ENCODE data around the gene MYH15. TPM values are rescaled to one million over a fixed set of nuclear protein-coding genes. Genes with fewer than 3 reads are reported as not detected.
A peak's percentile ranks its signal among the peaks of the same experiment; 100 is the strongest.

Gene MYH15
- total and polyA plus RNA-seq, 10 of the 15 experiments (the other 5 are each of a cell fraction or from before 2014, with no cell fraction given), result 0.05 to 0.27 (median 0.09) TPM; not detected in 1

DNA sequence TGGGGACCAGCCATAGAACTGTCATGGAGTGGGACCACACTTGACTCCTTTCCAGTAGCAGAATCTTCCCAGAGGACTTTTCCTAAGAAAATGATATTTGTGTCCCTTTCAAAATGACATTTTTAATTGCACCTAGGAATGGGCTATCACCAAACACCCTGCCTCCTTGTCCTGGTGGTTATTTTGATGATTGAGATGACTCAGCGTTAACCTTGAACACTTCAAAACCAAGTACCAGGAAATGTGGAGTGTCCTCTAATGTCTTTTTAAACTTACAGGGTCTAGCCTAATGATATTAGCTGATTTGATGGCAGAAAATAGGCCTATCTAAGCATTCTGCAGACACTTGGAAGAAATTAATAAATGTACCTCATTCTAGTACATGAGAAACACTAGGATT is 123.3 kb downstream of the MYH15 start:
- 95% methylated on average over 1 of the region's 1 CpG for WGBS (ENCODE audit: insufficient coverage, insufficient replicate concordance, low lambda C conversion rate, missing lambda C conversion rate)
- H3K36me3 ChIP-seq (ENCODE audit: control insufficient read depth in 2 of 2, insufficient read depth in 2 of 2, low read length in 1 of 2), result no peaks in the 10 kb centered on the region
- POLR2A ChIA-PET, result no interaction called here
- H3K79me2 ChIP-seq (ENCODE audit: control insufficient read depth, insufficient read depth, low read length), result no peaks in the 10 kb centered on the region
- RAD21 ChIA-PET (ENCODE audit: unreplicated experiment), result interaction anchor here (1.1 to 2.9 kb wide), 3 partner anchors 18 to 262 kb away, joined by 3 to 17 read pairs (median 7); no protein-coding TSS in a partner anchor
- H2AFZ ChIP-seq (ENCODE audit: control insufficient read depth, low read depth, low read length), result no peak overlapping the region
- CTCF ChIA-PET, result interaction anchor here (1.5 kb wide), 1 partner anchor 18 kb away, joined by 7 read pairs; no protein-coding TSS in a partner anchor
- TF ChIP-seq NFYA (IDR thresholded peaks at IDR 0.05; ENCODE audit: borderline replicate concordance, low read depth, low read length) (no peak), MTA3 (IDR thresholded peaks at IDR 0.05; ENCODE audit: borderline replicate concordance, low read length) (no peak), TCF7 (IDR thresholded peaks at IDR 0.05; ENCODE audit: borderline replicate concordance) (no peak), CHD4 (IDR thresholded peaks at IDR 0.05) (no peak), SKIL (IDR thresholded peaks at IDR 0.05; ENCODE audit: low read depth, poor library complexity, severe bottlenecking) (no peak), SP1 (IDR thresholded peaks at IDR 0.05; ENCODE audit: low read depth, low read length) (no peak), BCLAF1 (IDR thresholded peaks at IDR 0.05) (no peak), BCL11A (IDR thresholded peaks at IDR 0.05; ENCODE audit: low read depth, low read length) (no peak), IKZF2 (IDR thresholded peaks at IDR 0.05) (0 out of 4 replicates have a peak, but pooled peaks of 1 of the 2 experiments have one; percentile 19), RUNX3 (IDR thresholded peaks at IDR 0.05; ENCODE audit: low read length) (peak; percentile 34; the same call in 1 of the 2 replicates), RAD51 (IDR thresholded peaks at IDR 0.05) (no peak), ATF3 (IDR thresholded peaks at IDR 0.05; ENCODE audit: borderline replicate concordance, extremely low read depth, low read depth, low read length) (no peak), HCFC1 (IDR thresholded peaks at IDR 0.05; ENCODE audit: low read length) (no peak)
- H3K9ac ChIP-seq (ENCODE audit: control insufficient read depth, insufficient read depth, low read length), result no peak overlapping the region
- in situ Hi-C loops (cut with MboI), result no loop called here
- no TSS peak for BruUV-seq (replicated peaks)
- H3K27ac ChIP-seq (ENCODE audit: control insufficient read depth, insufficient read depth), result no peak overlapping the region
- H3K4me1 ChIP-seq (ENCODE audit: control insufficient read depth, insufficient read depth, low read length), result peaks cover 33% of the 10 kb centered on the region
- peak; percentile 14; the same call in 2 of the 3 replicates for ATAC-seq
- no peaks in the 10 kb centered on the region for H3K27me3 ChIP-seq (replicated peaks in 1 of 2; ENCODE audit: control insufficient read depth in 2 of 2, insufficient read depth in 2 of 2, low read length in 1 of 2)
- DNase-seq (ENCODE audit: low read depth, low spot score), result no peak
- SMC1A ChIA-PET (ENCODE audit: uncharacterized antibody, unreplicated experiment), result interaction anchor here (1.2 to 7.0 kb wide), 4 partner anchors 16 to 401 kb away, joined by 3 to 59 read pairs (median 8); no protein-coding TSS in a partner anchor
- no peak for FAIRE-seq
- intact Hi-C loops (cut with micrococcal nuclease; ENCODE audit: unreplicated experiment), result loop anchor here (5.0 kb wide), 2 partner anchors 95 to 300 kb away; no protein-coding TSS in a partner anchor
- H4K20me1 ChIP-seq (ENCODE audit: control insufficient read depth, insufficient read depth), result no peaks in the 10 kb centered on the region
- no peaks in the 10 kb centered on the region for H3K9me3 ChIP-seq (replicated peaks; ENCODE audit: control insufficient read depth, insufficient read depth, low read length)
- no peak overlapping the region for H3K4me2 ChIP-seq (ENCODE audit: control insufficient read depth, insufficient read depth)
- no peak overlapping the region for H3K4me3 ChIP-seq

Measured in GM12878 (cell line).